Stomach smooth muscle (tissue), 2 donors: ENCODE measurements around the gene HERPUD2.
A peak's percentile ranks its signal among the peaks of the same experiment; 100 is the strongest.
"Not testable (repeated sequence)": the region's sequence is repeated elsewhere in the genome, so short reads cannot be mapped to it uniquely, and the experiment has no call there.

ENCODE experiments used
- H3K27ac ChIP-seq: one replicate; pipeline ENCODE4 v1.7.0; 2013; ENCODE audit warnings: mild to moderate bottlenecking, low read length, inconsistent platforms
- H3K27me3 ChIP-seq, 2 donors: one replicate each; pipeline ENCODE4 v1.7.0; 2013; ENCODE audit warnings: low read length in 2 of 2; ENCODE audit not compliant: insufficient read depth in 2 of 2, control insufficient read depth in 1 of 2
- H3K36me3 ChIP-seq, 2 donors: one replicate each; pipeline ENCODE4 v1.7.0; 2013; ENCODE audit warnings: low read length in 2 of 2; ENCODE audit not compliant: control insufficient read depth in 2 of 2, insufficient read depth in 2 of 2
- H3K4me1 ChIP-seq: one replicate; pipeline ENCODE4 v1.7.0; 2013; ENCODE audit warnings: low read length; ENCODE audit not compliant: control insufficient read depth, insufficient read depth
- H3K4me3 ChIP-seq, 2 donors: one replicate each; pipeline ENCODE4 v1.7.0; 2013; ENCODE audit warnings: low read length in 2 of 2
- H3K9ac ChIP-seq, 2 donors: one replicate each; pipeline ENCODE4 v1.7.0; 2013; ENCODE audit warnings: low read length in 2 of 2, mild to moderate bottlenecking in 1 of 2
- H3K9me3 ChIP-seq, 2 donors: one replicate each; pipeline ENCODE4 v1.7.0; 2013; ENCODE audit warnings: low read length in 2 of 2; ENCODE audit not compliant: control insufficient read depth in 2 of 2
- donor health status: healthy.
- donor health status: Pancreatic carcinoma.

Gene HERPUD2

GRCh38 chr7:35714407-35714806 is 19.5 kb upstream of the HERPUD2 start:
- Histone ChIP-seq H3K9me3 (no peaks in the 10 kb centered on the region), H3K4me1 (peaks cover 15% of the 10 kb centered on the region), H3K9ac (no peak overlapping the region), H3K27ac (peak overlapping the region; percentile 31), H3K4me3 (no peak overlapping the region), H3K27me3 (no peaks in the 10 kb centered on the region), H3K36me3 (no peaks in the 10 kb centered on the region)

GRCh38 chr7:35712563-35713226 is 17.8 kb upstream of the HERPUD2 start:
- H3K4me3 ChIP-seq = no peak overlapping the region
- no peak overlapping the region for H3K27ac ChIP-seq
- H3K9ac ChIP-seq = no peak overlapping the region
- H3K36me3 ChIP-seq = no peaks in the 10 kb centered on the region
- no peaks in the 10 kb centered on the region for H3K27me3 ChIP-seq
- H3K9me3 ChIP-seq = no peaks in the 10 kb centered on the region
- H3K4me1 ChIP-seq = peaks cover 12% of the 10 kb centered on the region

DNA sequence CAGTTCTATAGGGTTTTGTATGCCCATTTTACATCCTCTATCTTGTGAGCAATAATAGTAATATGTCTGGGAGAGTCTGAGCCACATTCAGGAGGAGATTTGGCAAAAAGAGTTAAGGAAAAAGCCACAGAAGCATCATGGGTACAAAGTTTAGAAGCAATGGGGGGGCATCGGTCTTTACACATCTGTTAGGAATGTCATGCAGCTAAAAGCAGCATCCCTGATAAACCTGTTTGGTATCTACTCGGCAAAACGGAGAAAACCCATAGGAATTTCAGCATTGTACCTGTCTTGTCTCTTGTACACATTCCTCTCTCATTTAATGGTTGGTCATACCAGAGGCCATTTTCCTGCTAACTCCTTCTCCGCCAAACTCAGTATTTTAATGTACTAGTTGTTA is 12.5 kb upstream of the HERPUD2 start:
- Histone ChIP-seq H3K36me3 (no peaks in the 10 kb centered on the region), H3K4me3 (no peak overlapping the region), H3K9me3 (no peaks in the 10 kb centered on the region), H3K9ac (no peak overlapping the region), H3K27ac (no peak overlapping the region), H3K4me1 (peaks cover 3% of the 10 kb centered on the region), H3K27me3 (no peaks in the 10 kb centered on the region)

- H3K27me3 ChIP-seq = no peaks in the 10 kb centered on the region
- H3K9ac ChIP-seq = no peak overlapping the region
- no peak overlapping the region for H3K27ac ChIP-seq
- no peaks in the 10 kb centered on the region for H3K9me3 ChIP-seq
- peaks cover 3% of the 10 kb centered on the region for H3K4me1 ChIP-seq
- no peaks in the 10 kb centered on the region for H3K36me3 ChIP-seq
- no peak overlapping the region for H3K4me3 ChIP-seq
These were observed 11.1 kb upstream of the HERPUD2 start for GRCh38 chr7:35705932-35706461.

- H3K4me3 ChIP-seq = no peak overlapping the region
- no peak overlapping the region for H3K9ac ChIP-seq
- no peaks in the 10 kb centered on the region for H3K27me3 ChIP-seq
- no peaks in the 10 kb centered on the region for H3K36me3 ChIP-seq
- H3K9me3 ChIP-seq = no peaks in the 10 kb centered on the region
- H3K27ac ChIP-seq = no peak overlapping the region
- H3K4me1 ChIP-seq = no peaks in the 10 kb centered on the region
These were observed 9.3 kb upstream of the HERPUD2 start for GRCh38 chr7:35704261-35704660.

GRCh38 chr7:35702541-35702940 is 7.6 kb upstream of the HERPUD2 start:
- Histone ChIP-seq H3K27ac (no peak overlapping the region), H3K4me1 (no peaks in the 10 kb centered on the region), H3K4me3 (no peak overlapping the region), H3K27me3 (no peaks in the 10 kb centered on the region), H3K9ac (no peak overlapping the region), H3K36me3 (no peaks in the 10 kb centered on the region), H3K9me3 (no peaks in the 10 kb centered on the region)

DNA sequence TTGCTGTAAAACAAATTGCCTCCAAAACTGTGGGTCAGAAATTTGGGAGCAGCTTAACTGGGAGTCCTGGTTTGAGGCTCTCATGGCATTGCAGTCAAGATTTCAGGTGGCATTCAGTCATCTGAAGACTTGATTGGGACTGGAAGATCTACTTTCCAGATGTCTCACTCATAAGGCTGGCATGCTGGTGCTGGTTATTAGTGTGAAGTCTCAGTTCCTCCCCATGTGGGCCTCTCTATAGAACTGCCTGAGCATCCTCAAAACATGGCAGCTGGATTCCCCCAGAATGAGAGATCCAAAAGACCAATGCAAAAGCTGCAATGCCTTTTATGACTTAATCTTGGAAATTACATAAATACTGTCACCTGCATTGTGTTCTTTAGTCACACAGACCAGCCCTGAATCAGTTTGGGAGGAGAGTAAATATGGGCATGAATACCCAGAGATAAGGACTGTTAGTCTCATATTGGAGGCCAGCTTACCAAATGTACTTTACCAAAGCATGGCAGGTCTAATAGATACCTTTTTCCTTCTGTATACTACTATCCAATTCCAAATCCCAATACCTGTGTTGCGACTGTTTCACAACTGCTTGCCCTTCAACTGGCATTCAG is 6.5 kb upstream of the HERPUD2 start:
- H3K4me3 ChIP-seq = no peak overlapping the region
- H3K27ac ChIP-seq = no peak overlapping the region
- no peak overlapping the region for H3K9ac ChIP-seq
- H3K9me3 ChIP-seq = no peaks in the 10 kb centered on the region
- no peaks in the 10 kb centered on the region for H3K27me3 ChIP-seq
- peaks cover 0 to 2% of the 10 kb centered on the region in 2 donors for H3K36me3 ChIP-seq
- H3K4me1 ChIP-seq = no peaks in the 10 kb centered on the region

- Histone ChIP-seq H3K9ac (no peak overlapping the region), H3K36me3 (peaks cover 0 to 2% of the 10 kb centered on the region in 2 donors), H3K4me3 (no peak overlapping the region), H3K27me3 (no peaks in the 10 kb centered on the region), H3K9me3 (no peaks in the 10 kb centered on the region), H3K27ac (no peak overlapping the region), H3K4me1 (peaks cover under 1% of the 10 kb centered on the region)
These were observed 5.9 kb upstream of the HERPUD2 start for GRCh38 chr7:35700865-35701264.

DNA sequence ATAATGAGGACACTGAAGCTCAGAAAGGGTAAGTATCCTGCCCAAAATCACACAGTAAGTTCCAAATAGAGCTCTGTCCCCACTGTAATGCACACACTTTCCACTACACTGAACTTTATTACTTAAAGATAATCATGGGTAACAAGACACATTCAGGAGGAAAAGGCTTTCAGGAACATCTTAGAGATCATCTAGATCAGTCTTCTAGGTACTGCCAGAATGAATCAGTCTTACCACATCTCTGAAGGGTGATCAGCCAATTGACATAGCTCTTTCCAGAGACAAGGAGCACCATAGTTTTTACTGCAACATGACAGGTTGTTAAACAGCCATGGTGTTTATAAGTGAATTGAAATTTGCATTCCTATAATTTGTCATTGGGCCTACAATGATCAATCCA is 5.4 kb upstream of the HERPUD2 start:
- Histone ChIP-seq H3K27me3 (no peaks in the 10 kb centered on the region), H3K4me1 (peaks cover 6% of the 10 kb centered on the region), H3K27ac (no peak overlapping the region), H3K4me3 (no peak overlapping the region), H3K9ac (no peak overlapping the region), H3K9me3 (no peaks in the 10 kb centered on the region), H3K36me3 (peaks cover 0 to 2% of the 10 kb centered on the region in 2 donors)

GRCh38 chr7:35699796-35700305 is 4.9 kb upstream of the HERPUD2 start:
- no peaks in the 10 kb centered on the region for H3K27me3 ChIP-seq
- no peaks in the 10 kb centered on the region for H3K9me3 ChIP-seq
- H3K36me3 ChIP-seq = peaks cover 0 to 2% of the 10 kb centered on the region in 2 donors
- no peak overlapping the region for H3K9ac ChIP-seq
- no peak overlapping the region for H3K4me3 ChIP-seq
- no peak overlapping the region for H3K27ac ChIP-seq
- H3K4me1 ChIP-seq = peaks cover 8% of the 10 kb centered on the region

- not testable (repeated sequence) for H3K27ac ChIP-seq, H3K36me3 ChIP-seq, H3K4me3 ChIP-seq, H3K9ac ChIP-seq, H3K9me3 ChIP-seq, H3K27me3 ChIP-seq
- peaks cover 14% of the 10 kb centered on the region for H3K4me1 ChIP-seq
These were observed 3.4 kb upstream of the HERPUD2 start for GRCh38 chr7:35698382-35698781.
